Neutrophil (primary cell): ENCODE results near the gene SPRED2.

Experiments
- H3K27ac ChIP-seq: fragments of 200-600 bp; sonication (generic); 2 replicates; pipeline ENCODE4 v1.5.1; 2016; ENCODE audit warnings: mild to moderate bottlenecking, moderate library complexity
- H3K27me3 ChIP-seq: fragments of 200-600 bp; sonication (generic); 2 replicates; pipeline ENCODE4 v1.6.0; 2016; ENCODE audit warnings: mild to moderate bottlenecking
- H3K36me3 ChIP-seq: fragments of 200-600 bp; sonication (generic); 2 replicates; pipeline ENCODE4 v1.5.1; 2017
- H3K4me1 ChIP-seq, 2 experiments: fragments of 200-600 bp in 1 of 2; sonication (generic) in 1 of 2; 1 replicate in 1 of 2; 2 replicates in 1 of 2; pipeline versions ENCODE4 v1.5.1 to v1.6.1; 2013 to 2016; ENCODE audit warnings: low read depth in 1 of 2, low read length in 1 of 2, mild to moderate bottlenecking in 1 of 2, moderate library complexity in 1 of 2; ENCODE audit not compliant: control insufficient read depth in 1 of 2, insufficient read depth in 1 of 2
- H3K4me3 ChIP-seq, 2 experiments: fragments of 200-600 bp in 1 of 2; sonication (generic) in 1 of 2; 1 replicate in 1 of 2; 2 replicates in 1 of 2; pipeline ENCODE4 v1.5.1; 2013 to 2016; ENCODE audit warnings: low read depth in 1 of 2, low read length in 1 of 2, mild to moderate bottlenecking in 1 of 2, moderate library complexity in 1 of 2
- H3K9me3 ChIP-seq: fragments of 200-600 bp; sonication (generic); 2 replicates; pipeline ENCODE4 v1.5.1; 2016
- CTCF ChIP-seq: fragments of 200-600 bp; sonication (generic); IDR thresholded peaks from 2 replicates; pipeline ENCODE4 v1.5.1; 2016; ENCODE audit warnings: antibody characterized with exemption

SPRED2 gene

GRCh38 chr2:65292106-65292400 is 140.3 kb downstream of the SPRED2 start:
- Histone ChIP-seq H3K9me3 (no peaks in the 10 kb centered on the region), H3K27me3 (no peaks in the 10 kb centered on the region), H3K27ac (no peak overlapping the region), H3K4me3 (no peak overlapping the region), H3K36me3 (no peaks in the 10 kb centered on the region), H3K4me1 (no peaks in the 10 kb centered on the region)
- no peak for TF ChIP-seq CTCF

GRCh38 chr2:65291216-65292105 is 140.9 kb downstream of the SPRED2 start:
- H3K4me3 ChIP-seq = no peak overlapping the region
- H3K9me3 ChIP-seq = no peaks in the 10 kb centered on the region
- H3K27ac ChIP-seq = no peak overlapping the region
- no peak for TF ChIP-seq CTCF
- no peaks in the 10 kb centered on the region for H3K4me1 ChIP-seq
- H3K36me3 ChIP-seq = no peaks in the 10 kb centered on the region
- H3K27me3 ChIP-seq = no peaks in the 10 kb centered on the region

GRCh38 chr2:65287364-65287763 is 145.0 kb downstream of the SPRED2 start:
- H3K27me3 ChIP-seq = no peaks in the 10 kb centered on the region
- H3K4me1 ChIP-seq = no peaks in the 10 kb centered on the region
- H3K4me3 ChIP-seq = no peak overlapping the region
- H3K27ac ChIP-seq = no peak overlapping the region
- no peaks in the 10 kb centered on the region for H3K36me3 ChIP-seq
- H3K9me3 ChIP-seq = no peaks in the 10 kb centered on the region
- TF ChIP-seq CTCF = no peak

- Histone ChIP-seq H3K9me3 (no peaks in the 10 kb centered on the region), H3K4me3 (no peak overlapping the region), H3K4me1 (peaks cover 7 to 14% of the 10 kb centered on the region in 2 experiments), H3K27me3 (no peaks in the 10 kb centered on the region), H3K36me3 (no peaks in the 10 kb centered on the region), H3K27ac (no peak overlapping the region)
- no peak for TF ChIP-seq CTCF
Observed at GRCh38 chr2:65282477-65283053, 149.8 kb downstream of the SPRED2 start.

GRCh38 chr2:65281627-65282351 is 150.6 kb downstream of the SPRED2 start:
- H3K36me3 ChIP-seq = no peaks in the 10 kb centered on the region
- H3K9me3 ChIP-seq = no peaks in the 10 kb centered on the region
- no peak overlapping the region for H3K27ac ChIP-seq
- TF ChIP-seq CTCF = no peak
- no peak overlapping the region for H3K4me3 ChIP-seq
- no peaks in the 10 kb centered on the region for H3K27me3 ChIP-seq
- H3K4me1 ChIP-seq = peaks cover 7 to 14% of the 10 kb centered on the region in 2 experiments
